B cell (primary cell): ENCODE data around the gene UBE2J2.

Source experiments
- EZH2 ChIP-seq: IDR thresholded peaks from 2 replicates; pipeline ENCODE4 v1.6.1; 2012; ENCODE audit warnings: borderline replicate concordance, low read depth, mild to moderate bottlenecking, moderate library complexity, low read length; ENCODE audit not compliant: insufficient read depth, poor library complexity, severe bottlenecking
- TF ChIP-seq, protein P1 (sequence below): fragments of 200-600 bp; IDR thresholded peaks from one replicate; pipeline ENCODE4 v1.8.0; 2022; ENCODE audit warnings: antibody characterized with exemption, mild to moderate bottlenecking

DNA sequence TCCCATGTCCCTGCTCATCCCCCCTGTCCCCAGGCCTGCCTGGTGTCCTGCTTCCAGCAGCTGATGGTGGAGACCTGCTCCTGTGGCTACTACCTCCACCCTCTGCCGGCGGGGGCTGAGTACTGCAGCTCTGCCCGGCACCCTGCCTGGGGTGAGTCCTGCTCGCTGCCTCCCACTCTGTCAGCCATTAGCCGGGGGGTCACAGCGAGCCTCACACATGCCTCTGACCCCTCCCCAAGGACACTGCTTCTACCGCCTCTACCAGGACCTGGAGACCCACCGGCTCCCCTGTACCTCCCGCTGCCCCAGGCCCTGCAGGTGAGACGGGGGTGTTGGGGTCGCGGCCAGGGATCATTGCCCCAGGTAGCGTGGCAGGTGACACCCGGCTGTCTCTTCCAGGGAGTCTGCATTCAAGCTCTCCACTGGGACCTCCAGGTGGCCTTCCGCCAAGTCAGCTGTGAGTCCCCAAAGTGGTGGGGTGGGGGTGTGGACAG, 16.6 kb upstream of the UBE2J2 start:
- TF ChIP-seq, protein P1, sequence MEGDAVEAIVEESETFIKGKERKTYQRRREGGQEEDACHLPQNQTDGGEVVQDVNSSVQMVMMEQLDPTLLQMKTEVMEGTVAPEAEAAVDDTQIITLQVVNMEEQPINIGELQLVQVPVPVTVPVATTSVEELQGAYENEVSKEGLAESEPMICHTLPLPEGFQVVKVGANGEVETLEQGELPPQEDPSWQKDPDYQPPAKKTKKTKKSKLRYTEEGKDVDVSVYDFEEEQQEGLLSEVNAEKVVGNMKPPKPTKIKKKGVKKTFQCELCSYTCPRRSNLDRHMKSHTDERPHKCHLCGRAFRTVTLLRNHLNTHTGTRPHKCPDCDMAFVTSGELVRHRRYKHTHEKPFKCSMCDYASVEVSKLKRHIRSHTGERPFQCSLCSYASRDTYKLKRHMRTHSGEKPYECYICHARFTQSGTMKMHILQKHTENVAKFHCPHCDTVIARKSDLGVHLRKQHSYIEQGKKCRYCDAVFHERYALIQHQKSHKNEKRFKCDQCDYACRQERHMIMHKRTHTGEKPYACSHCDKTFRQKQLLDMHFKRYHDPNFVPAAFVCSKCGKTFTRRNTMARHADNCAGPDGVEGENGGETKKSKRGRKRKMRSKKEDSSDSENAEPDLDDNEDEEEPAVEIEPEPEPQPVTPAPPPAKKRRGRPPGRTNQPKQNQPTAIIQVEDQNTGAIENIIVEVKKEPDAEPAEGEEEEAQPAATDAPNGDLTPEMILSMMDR = peak; percentile 64
- no peak for TF ChIP-seq EZH2
